Measurements from ENCODE around the gene MSANTD3.
"Not testable (repeated sequence)": the region's sequence is repeated elsewhere in the genome, so short reads cannot be mapped to it uniquely, and the experiment has no call there.

Gene MSANTD3

DNA sequence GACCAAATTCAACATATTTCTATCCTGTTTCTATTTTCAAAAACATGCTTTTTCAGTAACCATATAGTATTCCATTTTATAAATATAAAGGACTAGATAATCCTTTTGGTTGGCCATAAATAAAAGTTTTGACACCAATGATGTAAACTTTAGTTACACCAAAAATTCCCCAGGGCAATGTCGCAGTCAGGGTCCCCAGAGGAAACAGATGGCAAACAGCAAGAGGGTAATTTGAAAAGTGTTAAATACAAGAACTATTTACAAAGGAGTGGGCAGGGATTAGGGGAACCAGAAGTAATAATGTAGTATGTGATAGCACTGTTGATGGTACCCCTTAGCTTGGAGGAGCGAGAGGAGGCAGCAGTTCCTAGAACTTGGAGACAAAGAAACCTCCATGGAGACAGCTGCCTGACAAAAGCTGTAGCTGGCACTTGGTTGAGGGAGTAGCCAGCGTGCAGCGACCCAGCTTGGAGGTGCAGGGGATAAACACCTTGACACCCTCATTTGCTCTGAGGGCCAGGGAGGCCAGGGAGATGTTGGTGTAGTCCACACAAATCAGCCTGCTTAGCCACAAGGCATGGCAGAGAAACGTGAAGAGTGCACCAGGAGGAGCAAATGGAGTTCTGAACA lies 18.3 kb upstream of the MSANTD3 start:
- peaks cover 0 to 10% of the 10 kb centered on the region in 2 donors for H3K4me1 ChIP-seq (ENCODE audit: control insufficient read depth in 2 of 2, insufficient read depth in 2 of 2, low read length in 2 of 2)
- peaks cover 2 to 3% of the 10 kb centered on the region in 2 donors for H3K27me3 ChIP-seq (ENCODE audit: control insufficient read depth in 2 of 2, insufficient read depth in 2 of 2, low read length in 2 of 2)
- H3K27ac ChIP-seq (ENCODE audit: low read depth in 2 of 2, low read length in 2 of 2) = no peak overlapping the region
- no peak overlapping the region for H3K9ac ChIP-seq (ENCODE audit: low read depth in 1 of 2, low read length in 2 of 2)
- H3K9me3 ChIP-seq (ENCODE audit: control insufficient read depth in 2 of 2, low read length in 2 of 2) = no peaks in the 10 kb centered on the region
- H3K4me3 ChIP-seq (ENCODE audit: low read length in 2 of 2) = no peak overlapping the region
- no peaks in the 10 kb centered on the region for H3K36me3 ChIP-seq (ENCODE audit: control insufficient read depth in 2 of 2, insufficient read depth in 2 of 2, low read length in 2 of 2)

DNA sequence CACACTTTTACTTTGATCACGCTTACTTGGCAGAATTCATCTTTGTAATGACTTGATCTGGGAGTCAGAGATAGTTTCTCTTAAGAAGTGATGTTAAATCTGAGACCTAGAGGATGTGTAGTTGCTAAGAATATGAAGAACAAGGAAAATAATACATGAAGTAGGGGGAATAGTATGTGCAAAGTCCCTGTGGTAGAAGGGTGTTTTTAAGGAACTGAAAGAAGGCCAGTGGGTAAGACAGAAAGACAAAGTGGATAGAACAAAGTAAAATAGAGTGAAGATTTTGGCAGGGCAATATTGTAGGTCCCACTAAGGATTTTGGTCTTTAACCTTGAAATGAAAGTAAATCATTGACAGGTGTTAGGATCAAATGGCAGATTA lies 17.8 kb upstream of the MSANTD3 start:
- Histone ChIP-seq H3K4me1 (ENCODE audit: control insufficient read depth in 2 of 2, insufficient read depth in 2 of 2, low read length in 2 of 2) (peaks cover 0 to 10% of the 10 kb centered on the region in 2 donors), H3K27ac (ENCODE audit: low read depth in 2 of 2, low read length in 2 of 2) (no peak overlapping the region), H3K9me3 (ENCODE audit: control insufficient read depth in 2 of 2, low read length in 2 of 2) (no peaks in the 10 kb centered on the region), H3K36me3 (ENCODE audit: control insufficient read depth in 2 of 2, insufficient read depth in 2 of 2, low read length in 2 of 2) (no peaks in the 10 kb centered on the region), H3K4me3 (ENCODE audit: low read length in 2 of 2) (no peak overlapping the region), H3K9ac (ENCODE audit: low read depth in 1 of 2, low read length in 2 of 2) (no peak overlapping the region), H3K27me3 (ENCODE audit: control insufficient read depth in 2 of 2, insufficient read depth in 2 of 2, low read length in 2 of 2) (peaks cover 2 to 3% of the 10 kb centered on the region in 2 donors)

DNA sequence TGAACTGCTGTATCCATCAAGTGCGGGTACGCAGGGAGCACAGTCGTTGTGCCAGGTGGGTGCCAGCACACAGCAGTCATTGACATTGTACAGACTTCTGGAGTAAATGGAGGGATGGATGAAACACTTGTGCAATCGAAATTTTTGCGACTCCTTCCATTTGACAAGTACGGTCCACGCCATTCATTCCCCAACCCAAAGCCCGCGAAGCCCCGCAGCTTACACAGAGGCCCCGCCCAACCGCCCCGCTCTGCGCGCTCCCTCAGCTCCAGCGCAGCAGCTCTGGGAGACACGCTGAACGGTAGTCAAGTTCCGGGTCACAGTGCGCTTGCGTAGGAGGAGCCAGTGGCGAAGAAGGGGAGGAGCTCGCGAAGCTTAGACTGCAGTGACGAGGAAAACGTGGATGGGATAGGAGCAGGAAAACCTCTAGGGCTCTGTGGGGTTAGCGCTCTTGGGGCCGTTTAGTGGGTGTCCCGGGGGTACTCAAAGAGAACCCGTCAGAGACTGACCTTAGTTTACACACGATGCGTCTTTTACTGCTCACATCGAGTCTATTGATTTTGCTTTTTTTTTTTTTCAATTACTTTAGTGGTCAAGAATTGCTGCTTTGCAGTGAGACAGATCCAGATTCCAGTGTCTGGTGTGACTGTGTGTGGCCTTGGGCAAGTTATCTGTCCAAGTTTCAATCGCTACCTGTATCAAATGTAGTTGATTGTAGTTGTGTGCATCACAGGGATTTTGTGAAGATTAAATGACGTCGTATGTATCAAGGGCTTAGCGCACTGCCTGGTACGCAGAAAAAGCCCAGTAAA lies 15.3 kb upstream of the MSANTD3 start:
- Histone ChIP-seq H3K36me3 (ENCODE audit: control insufficient read depth in 2 of 2, insufficient read depth in 2 of 2, low read length in 2 of 2) (no peaks in the 10 kb centered on the region), H3K9ac (ENCODE audit: low read depth in 1 of 2, low read length in 2 of 2) (peak overlapping the region; percentile 42 to 64), H3K9me3 (ENCODE audit: control insufficient read depth in 2 of 2, low read length in 2 of 2) (no peaks in the 10 kb centered on the region), H3K27ac (ENCODE audit: low read depth in 2 of 2, low read length in 2 of 2) (no peak overlapping the region), H3K27me3 (ENCODE audit: control insufficient read depth in 2 of 2, insufficient read depth in 2 of 2, low read length in 2 of 2) (peaks cover 2 to 5% of the 10 kb centered on the region in 2 donors), H3K4me3 (ENCODE audit: low read length in 2 of 2) (peak overlapping the region; percentile 72 to 87), H3K4me1 (ENCODE audit: control insufficient read depth in 2 of 2, insufficient read depth in 2 of 2, low read length in 2 of 2) (peaks cover 0 to 10% of the 10 kb centered on the region in 2 donors)

GRCh38 chr9:100413839-100414420 lies 13.0 kb upstream of the MSANTD3 start:
- no peaks in the 10 kb centered on the region for H3K9me3 ChIP-seq (ENCODE audit: control insufficient read depth in 2 of 2, low read length in 2 of 2)
- H3K4me1 ChIP-seq (ENCODE audit: control insufficient read depth in 2 of 2, insufficient read depth in 2 of 2, low read length in 2 of 2) = peaks cover 0 to 10% of the 10 kb centered on the region in 2 donors
- H3K27ac ChIP-seq (ENCODE audit: low read depth in 2 of 2, low read length in 2 of 2) = no peak overlapping the region
- H3K36me3 ChIP-seq (ENCODE audit: control insufficient read depth in 2 of 2, insufficient read depth in 2 of 2, low read length in 2 of 2) = no peaks in the 10 kb centered on the region
- no peak overlapping the region for H3K9ac ChIP-seq (ENCODE audit: low read depth in 1 of 2, low read length in 2 of 2)
- H3K4me3 ChIP-seq (ENCODE audit: low read length in 2 of 2) = no peak overlapping the region
- H3K27me3 ChIP-seq (ENCODE audit: control insufficient read depth in 2 of 2, insufficient read depth in 2 of 2, low read length in 2 of 2) = peaks cover 5 to 6% of the 10 kb centered on the region in 2 donors

DNA sequence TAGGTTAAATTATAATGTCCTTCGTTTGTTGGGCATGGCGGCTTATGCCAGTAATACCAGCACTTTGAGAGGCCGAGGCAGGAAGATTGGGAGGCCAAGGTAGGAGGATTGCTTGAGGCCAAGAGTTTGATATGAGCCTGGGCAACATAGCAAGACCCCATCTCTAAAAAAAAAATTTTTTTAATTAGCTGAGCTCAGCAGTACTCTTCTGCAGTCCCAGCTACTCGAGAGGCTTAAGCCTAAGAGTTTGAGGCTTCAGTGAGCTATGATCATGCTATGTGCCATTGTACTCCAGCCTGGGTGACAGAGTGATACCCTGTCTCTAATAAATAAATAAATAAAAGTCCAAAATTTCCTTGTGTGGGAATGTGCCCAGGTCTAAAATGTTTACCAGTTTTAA lies 9.1 kb upstream of the MSANTD3 start:
- Histone ChIP-seq H3K36me3 (ENCODE audit: control insufficient read depth in 2 of 2, insufficient read depth in 2 of 2, low read length in 2 of 2) (no peaks in the 10 kb centered on the region), H3K9ac (ENCODE audit: low read depth in 1 of 2, low read length in 2 of 2) (no peak overlapping the region), H3K27me3 (ENCODE audit: control insufficient read depth in 2 of 2, insufficient read depth in 2 of 2, low read length in 2 of 2) (peaks cover 5 to 7% of the 10 kb centered on the region in 2 donors), H3K27ac (ENCODE audit: low read depth in 2 of 2, low read length in 2 of 2) (no peak overlapping the region), H3K4me3 (ENCODE audit: low read length in 2 of 2) (no peak overlapping the region), H3K9me3 (ENCODE audit: control insufficient read depth in 2 of 2, low read length in 2 of 2) (no peaks in the 10 kb centered on the region), H3K4me1 (ENCODE audit: control insufficient read depth in 2 of 2, insufficient read depth in 2 of 2, low read length in 2 of 2) (no peaks in the 10 kb centered on the region)

- H3K27ac ChIP-seq (ENCODE audit: low read depth in 2 of 2, low read length in 2 of 2) = no peak overlapping the region
- peaks cover 5 to 7% of the 10 kb centered on the region in 2 donors for H3K27me3 ChIP-seq (ENCODE audit: control insufficient read depth in 2 of 2, insufficient read depth in 2 of 2, low read length in 2 of 2)
- H3K9me3 ChIP-seq (ENCODE audit: control insufficient read depth in 2 of 2, low read length in 2 of 2) = no peaks in the 10 kb centered on the region
- no peak overlapping the region for H3K4me3 ChIP-seq (ENCODE audit: low read length in 2 of 2)
- H3K9ac ChIP-seq (ENCODE audit: low read depth in 1 of 2, low read length in 2 of 2) = no peak overlapping the region
- H3K36me3 ChIP-seq (ENCODE audit: control insufficient read depth in 2 of 2, insufficient read depth in 2 of 2, low read length in 2 of 2) = no peaks in the 10 kb centered on the region
- H3K4me1 ChIP-seq (ENCODE audit: control insufficient read depth in 2 of 2, insufficient read depth in 2 of 2, low read length in 2 of 2) = no peaks in the 10 kb centered on the region
Measured at GRCh38 chr9:100419166-100419565, 7.8 kb upstream of the MSANTD3 start.

- H3K4me3 ChIP-seq (ENCODE audit: low read length in 2 of 2); H3K27me3 ChIP-seq (ENCODE audit: control insufficient read depth in 2 of 2, insufficient read depth in 2 of 2, low read length in 2 of 2); H3K9me3 ChIP-seq (ENCODE audit: control insufficient read depth in 2 of 2, low read length in 2 of 2); H3K4me1 ChIP-seq (ENCODE audit: control insufficient read depth in 2 of 2, insufficient read depth in 2 of 2, low read length in 2 of 2); H3K9ac ChIP-seq (ENCODE audit: low read depth in 1 of 2, low read length in 2 of 2); H3K27ac ChIP-seq (ENCODE audit: low read depth in 2 of 2, low read length in 2 of 2); H3K36me3 ChIP-seq (ENCODE audit: control insufficient read depth in 2 of 2, insufficient read depth in 2 of 2, low read length in 2 of 2): not testable (repeated sequence)
Measured at GRCh38 chr9:100421116-100421515, 5.8 kb upstream of the MSANTD3 start.

- no peak overlapping the region for H3K4me3 ChIP-seq (ENCODE audit: low read length in 2 of 2)
Measured at GRCh38 chr9:100425758-100426157, 1.2 kb upstream of the MSANTD3 start.

GRCh38 chr9:100426189-100426529 lies 784 bp upstream of the MSANTD3 start:
- peaks cover 0 to 10% of the 10 kb centered on the region in 2 donors for H3K4me1 ChIP-seq (ENCODE audit: control insufficient read depth in 2 of 2, insufficient read depth in 2 of 2, low read length in 2 of 2)
- H3K9ac ChIP-seq (ENCODE audit: low read depth in 1 of 2, low read length in 2 of 2) = peak overlapping the region; percentile 54 to 57
- no peaks in the 10 kb centered on the region for H3K9me3 ChIP-seq (ENCODE audit: control insufficient read depth in 2 of 2, low read length in 2 of 2)
- peak overlapping the region in 1 of 2 donors; percentile 67 for H3K27ac ChIP-seq (ENCODE audit: low read depth in 2 of 2, low read length in 2 of 2)
- no peaks in the 10 kb centered on the region for H3K36me3 ChIP-seq (ENCODE audit: control insufficient read depth in 2 of 2, insufficient read depth in 2 of 2, low read length in 2 of 2)
- H3K4me3 ChIP-seq (ENCODE audit: low read length in 2 of 2) = peak overlapping the region; percentile 74 to 82
- peaks cover 0 to 2% of the 10 kb centered on the region in 2 donors for H3K27me3 ChIP-seq (ENCODE audit: control insufficient read depth in 2 of 2, insufficient read depth in 2 of 2, low read length in 2 of 2)

More at GRCh38 chr9:100425758-100426157, 1.2 kb upstream of the MSANTD3 start:
- H3K27ac ChIP-seq (ENCODE audit: low read depth in 2 of 2, low read length in 2 of 2) = no peak overlapping the region
- H3K9ac ChIP-seq (ENCODE audit: low read depth in 1 of 2, low read length in 2 of 2) = no peak overlapping the region
- no peaks in the 10 kb centered on the region for H3K36me3 ChIP-seq (ENCODE audit: control insufficient read depth in 2 of 2, insufficient read depth in 2 of 2, low read length in 2 of 2)
- H3K4me1 ChIP-seq (ENCODE audit: control insufficient read depth in 2 of 2, insufficient read depth in 2 of 2, low read length in 2 of 2) = peaks cover 0 to 10% of the 10 kb centered on the region in 2 donors
- H3K27me3 ChIP-seq (ENCODE audit: control insufficient read depth in 2 of 2, insufficient read depth in 2 of 2, low read length in 2 of 2) = peaks cover 0 to 2% of the 10 kb centered on the region in 2 donors
- H3K9me3 ChIP-seq (ENCODE audit: control insufficient read depth in 2 of 2, low read length in 2 of 2) = no peaks in the 10 kb centered on the region

Data from mucosa of rectum (tissue), 2 donors.